ENCODE data around the gene TMEM250. TPM values are rescaled to one million over a fixed set of nuclear protein-coding genes. Genes with fewer than 3 reads are reported as not detected.

The TMEM250 gene
- polyA plus RNA-seq, 3 donors: 15.5 to 17.5 (median 16.3) TPM

- DNase-seq (ENCODE audit: low read depth in 3 of 3, low spot score in 2 of 3): no peak
Observed at GRCh38 chr9:136133191-136133958, 14.7 kb upstream of the TMEM250 start.

- DNase-seq (ENCODE audit: low read depth in 3 of 3, low spot score in 2 of 3): no peak
Observed at GRCh38 chr9:136132512-136133050, 13.9 kb upstream of the TMEM250 start.

GRCh38 chr9:136131629-136132511, 13.2 kb upstream of the TMEM250 start:
- DNase-seq (ENCODE audit: low read depth in 3 of 3, low spot score in 2 of 3): no peak

GRCh38 chr9:136129176-136129575, 10.5 kb upstream of the TMEM250 start:
- no peak for DNase-seq (ENCODE audit: low read depth in 3 of 3, low spot score in 2 of 3)

- DNase-seq (ENCODE audit: low read depth in 3 of 3, low spot score in 2 of 3): no peak
Observed at GRCh38 chr9:136128436-136128835, 9.8 kb upstream of the TMEM250 start.

GRCh38 chr9:136127313-136127712, 8.6 kb upstream of the TMEM250 start:
- DNase-seq (ENCODE audit: low read depth in 3 of 3, low spot score in 2 of 3): no peak

- no peak for DNase-seq (ENCODE audit: low read depth in 3 of 3, low spot score in 2 of 3)
Observed at GRCh38 chr9:136124976-136125692, 6.5 kb upstream of the TMEM250 start.

- no peak for DNase-seq (ENCODE audit: low read depth in 3 of 3, low spot score in 2 of 3)
Observed at GRCh38 chr9:136122425-136123383, 4.0 kb upstream of the TMEM250 start.

- DNase-seq (ENCODE audit: low read depth in 3 of 3, low spot score in 2 of 3): no peak
Observed at GRCh38 chr9:136121801-136122200, 3.1 kb upstream of the TMEM250 start.

GRCh38 chr9:136120438-136120844, 1.8 kb upstream of the TMEM250 start:
- DNase-seq (ENCODE audit: low read depth in 3 of 3, low spot score in 2 of 3): no peak

- no peak for DNase-seq (ENCODE audit: low read depth in 3 of 3, low spot score in 2 of 3)
Observed at GRCh38 chr9:136119883-136120393, 1.3 kb upstream of the TMEM250 start.

GRCh38 chr9:136119061-136119882, 597 bp upstream of the TMEM250 start:
- DNase-seq (ENCODE audit: low read depth in 3 of 3, low spot score in 2 of 3): no peak

- no peak for DNase-seq (ENCODE audit: low read depth in 3 of 3, low spot score in 2 of 3)
Observed at GRCh38 chr9:136117916-136118319, 757 bp downstream of the TMEM250 start.

GRCh38 chr9:136117291-136117915, 1.3 kb downstream of the TMEM250 start:
- DNase-seq (ENCODE audit: low read depth in 3 of 3, low spot score in 2 of 3): no peak

GRCh38 chr9:136116360-136117098, 2.1 kb downstream of the TMEM250 start:
- no peak for DNase-seq (ENCODE audit: low read depth in 3 of 3, low spot score in 2 of 3)

GRCh38 chr9:136115641-136116359, 2.9 kb downstream of the TMEM250 start:
- no peak for DNase-seq (ENCODE audit: low read depth in 3 of 3, low spot score in 2 of 3)

GRCh38 chr9:136115206-136115605, 3.5 kb downstream of the TMEM250 start:
- DNase-seq (ENCODE audit: low read depth in 3 of 3, low spot score in 2 of 3): no peak

Data from right renal cortex interstitium (tissue), 3 donors.